Neural progenitor cell (in vitro differentiated cells): ENCODE measurements around the gene HCRTR2. TPM values are rescaled to one million over a fixed set of nuclear protein-coding genes. Genes with fewer than 3 reads are reported as not detected.

Source experiments
- DNase-seq: peaks from one replicate; pipeline ENCODE4 v3.0.0-alpha.2; 2016; ENCODE audit warnings: low spot score
- H2AFZ ChIP-seq: fragments of 200-600 bp; sonication (generic); replicated peaks from 2 replicates; pipeline ENCODE4 v1.6.1; 2016; ENCODE audit warnings: antibody characterized with exemption
- H3F3A ChIP-seq: fragments of 200-600 bp; sonication (generic); 2 replicates; pipeline ENCODE4 v1.6.1; 2016; ENCODE audit warnings: antibody characterized with exemption, low read depth
- H3K27ac ChIP-seq: fragments of 200-600 bp; sonication (generic); 2 replicates; pipeline ENCODE4 v1.5.1; 2016; ENCODE audit warnings: mild to moderate bottlenecking
- H3K27me3 ChIP-seq: fragments of 200-600 bp; sonication (generic); 2 replicates; pipeline ENCODE4 v1.6.1; 2016; ENCODE audit warnings: mild to moderate bottlenecking, moderate library complexity
- H3K36me3 ChIP-seq: fragments of 200-600 bp; sonication (generic); 2 replicates; pipeline ENCODE4 v1.5.1; 2016
- H3K4me1 ChIP-seq: fragments of 200-600 bp; sonication (generic); 2 replicates; pipeline ENCODE4 v1.6.1; 2016; ENCODE audit warnings: mixed run types
- H3K4me2 ChIP-seq: fragments of 200-600 bp; sonication (generic); 2 replicates; pipeline ENCODE4 v1.6.1; 2016
- H3K4me3 ChIP-seq: fragments of 200-600 bp; sonication (generic); 2 replicates; pipeline ENCODE4 v1.5.1; 2016
- H3K79me2 ChIP-seq: fragments of 200-600 bp; sonication (generic); 2 replicates; pipeline ENCODE4 v1.6.1; 2016; ENCODE audit warnings: low read depth
- H3K9ac ChIP-seq: fragments of 200-600 bp; sonication (generic); 2 replicates; pipeline ENCODE4 v1.6.1; 2016
- H3K9me3 ChIP-seq: fragments of 200-600 bp; sonication (generic); 2 replicates; pipeline ENCODE4 v1.5.1; 2016; ENCODE audit warnings: low read depth
- H4K20me1 ChIP-seq: fragments of 200-600 bp; sonication (generic); 2 replicates; pipeline ENCODE4 v1.6.1; 2016; ENCODE audit warnings: low read depth
- H3K27ac Mint-ChIP-seq: 3 replicates; pipeline ENCODE4 v1.8.0; 2021; ENCODE audit warnings: mixed read lengths
- H3K27me3 Mint-ChIP-seq: 2 replicates; pipeline ENCODE4 v1.8.0; 2022; ENCODE audit warnings: low read depth, mild to moderate bottlenecking, inconsistent platforms, moderate library complexity, mixed read lengths; ENCODE audit not compliant: insufficient read depth
- H3K36me3 Mint-ChIP-seq: 3 replicates; pipeline ENCODE4 v1.8.0; 2021; ENCODE audit warnings: mixed read lengths
- H3K4me1 Mint-ChIP-seq: 3 replicates; pipeline ENCODE4 v1.8.0; 2021; ENCODE audit warnings: mixed read lengths
- H3K4me3 Mint-ChIP-seq: 3 replicates; pipeline ENCODE4 v1.8.0; 2021; ENCODE audit warnings: mild to moderate bottlenecking, moderate library complexity, mixed read lengths
- H3K9me3 Mint-ChIP-seq: 3 replicates; pipeline ENCODE4 v1.8.0; 2020; ENCODE audit warnings: mixed read lengths
- CTCF ChIP-seq: fragments of 200-600 bp; sonication (generic); IDR thresholded peaks from 2 replicates; pipeline ENCODE4 v1.5.1; 2017; ENCODE audit warnings: antibody characterized with exemption, mild to moderate bottlenecking
- EZH2 ChIP-seq: fragments of 200-600 bp; sonication (generic); IDR thresholded peaks from 2 replicates; pipeline ENCODE4 v1.6.1; 2017; ENCODE audit warnings: antibody characterized with exemption, mild to moderate bottlenecking, moderate library complexity
- EZH2phosphoT487 ChIP-seq: fragments of 200-600 bp; sonication (generic); IDR thresholded peaks from 2 replicates; pipeline ENCODE4 v1.6.1; 2017; ENCODE audit warnings: antibody characterized with exemption
- total RNA-seq: library from RNA; depleted of rRNA; stranded (reverse); fragments of >200 nt; gene quantifications from 2 replicates; pipeline ENCODE4 v1.2.3, GENCODE V29; 2015; ENCODE audit warnings: low replicate concordance

HCRTR2 gene
- total RNA-seq, 1 donor from 2014 or later, result not detected

- no peak for DNase-seq
- H2AFZ ChIP-seq, result no peak overlapping the region
These were observed 85.9 kb downstream of the HCRTR2 start for GRCh38 chr6:55260181-55260580.

GRCh38 chr6:55265409-55266114, 91.2 kb downstream of the HCRTR2 start:
- TF ChIP-seq EZH2phosphoT487 (no peak), EZH2 (no peak), CTCF (no peak)
- Histone ChIP-seq H3K36me3 (no peaks in the 10 kb centered on the region), H2AFZ (no peak overlapping the region), H3K4me2 (no peak overlapping the region), H3K4me3 (no peak overlapping the region), H3K9ac (no peak overlapping the region), H3F3A (no peaks in the 10 kb centered on the region), H4K20me1 (no peaks in the 10 kb centered on the region), H3K9me3 (no peaks in the 10 kb centered on the region), H3K27me3 (no peaks in the 10 kb centered on the region), H3K79me2 (no peaks in the 10 kb centered on the region), H3K27ac (no peak overlapping the region), H3K4me1 (no peaks in the 10 kb centered on the region)
- no peaks in the 10 kb centered on the region for H3K9me3 Mint-ChIP-seq
- DNase-seq, result no peak
- no peak overlapping the region for H3K27ac Mint-ChIP-seq
- H3K4me1 Mint-ChIP-seq, result no peaks in the 10 kb centered on the region
- no peaks in the 10 kb centered on the region for H3K36me3 Mint-ChIP-seq
- H3K27me3 Mint-ChIP-seq, result no peaks in the 10 kb centered on the region
- no peak overlapping the region for H3K4me3 Mint-ChIP-seq

More at GRCh38 chr6:55260181-55260580, 85.9 kb downstream of the HCRTR2 start:
- H3K79me2 ChIP-seq, result no peaks in the 10 kb centered on the region
- no peak overlapping the region for H3K27ac ChIP-seq
- no peak for TF ChIP-seq EZH2
- TF ChIP-seq CTCF, result no peak
- TF ChIP-seq EZH2phosphoT487, result no peak
- H3K4me3 ChIP-seq, result no peak overlapping the region
- Mint-ChIP-seq H3K27me3 (no peaks in the 10 kb centered on the region), H3K4me1 (no peaks in the 10 kb centered on the region), H3K9me3 (no peaks in the 10 kb centered on the region), H3K36me3 (no peaks in the 10 kb centered on the region), H3K27ac (no peak overlapping the region), H3K4me3 (no peak overlapping the region)
- no peak overlapping the region for H3K4me2 ChIP-seq
- no peaks in the 10 kb centered on the region for H3K4me1 ChIP-seq
- H4K20me1 ChIP-seq, result no peaks in the 10 kb centered on the region
- no peaks in the 10 kb centered on the region for H3K27me3 ChIP-seq
- no peak overlapping the region for H3K9ac ChIP-seq
- H3K36me3 ChIP-seq, result no peaks in the 10 kb centered on the region
- no peaks in the 10 kb centered on the region for H3K9me3 ChIP-seq
- H3F3A ChIP-seq, result no peaks in the 10 kb centered on the region

- DNase-seq, result no peak
- no peak for TF ChIP-seq EZH2phosphoT487
- no peak for TF ChIP-seq EZH2
- TF ChIP-seq CTCF, result no peak
- no peaks in the 10 kb centered on the region for H3K9me3 Mint-ChIP-seq
These were observed 92.6 kb downstream of the HCRTR2 start for GRCh38 chr6:55266896-55267295.

More at GRCh38 chr6:55266896-55267295, 92.6 kb downstream of the HCRTR2 start:
- no peaks in the 10 kb centered on the region for H4K20me1 ChIP-seq
- no peak overlapping the region for H3K4me3 Mint-ChIP-seq
- no peaks in the 10 kb centered on the region for H3F3A ChIP-seq
- H3K79me2 ChIP-seq, result no peaks in the 10 kb centered on the region
- no peak overlapping the region for H3K27ac ChIP-seq
- H3K4me1 Mint-ChIP-seq, result no peaks in the 10 kb centered on the region
- no peaks in the 10 kb centered on the region for H3K9me3 ChIP-seq
- H3K27me3 ChIP-seq, result no peaks in the 10 kb centered on the region
- H3K36me3 Mint-ChIP-seq, result no peaks in the 10 kb centered on the region
- H3K27me3 Mint-ChIP-seq, result no peaks in the 10 kb centered on the region
- no peak overlapping the region for H2AFZ ChIP-seq
- no peaks in the 10 kb centered on the region for H3K4me1 ChIP-seq
- no peak overlapping the region for H3K4me2 ChIP-seq
- no peak overlapping the region for H3K9ac ChIP-seq
- no peaks in the 10 kb centered on the region for H3K36me3 ChIP-seq
- H3K27ac Mint-ChIP-seq, result no peak overlapping the region
- no peak overlapping the region for H3K4me3 ChIP-seq
